Stimulated activated CD4-positive, alpha-beta T cell treated with anti-CD3 and anti-CD28 coated beads, Interleukin-12 subunit alpha, Interleukin-12 subunit beta, amount 100 ng/mL, for 24 hours (primary cell): ENCODE data around the gene AKAP13.
"Not testable (repeated sequence)": the region's sequence is repeated elsewhere in the genome, so short reads cannot be mapped to it uniquely, and the experiment has no call there.

Source experiments
- DNase-seq, 2 experiments: peaks; one replicate each; pipeline ENCODE4 v3.0.0-alpha.2; 2020; ENCODE audit warnings: low read depth in 2 of 2

The AKAP13 gene

GRCh38 chr15:85532689-85533088, 152.3 kb downstream of the AKAP13 start:
- DNase-seq: no peak

GRCh38 chr15:85534031-85534430, 153.6 kb downstream of the AKAP13 start:
- no peak for DNase-seq

DNA sequence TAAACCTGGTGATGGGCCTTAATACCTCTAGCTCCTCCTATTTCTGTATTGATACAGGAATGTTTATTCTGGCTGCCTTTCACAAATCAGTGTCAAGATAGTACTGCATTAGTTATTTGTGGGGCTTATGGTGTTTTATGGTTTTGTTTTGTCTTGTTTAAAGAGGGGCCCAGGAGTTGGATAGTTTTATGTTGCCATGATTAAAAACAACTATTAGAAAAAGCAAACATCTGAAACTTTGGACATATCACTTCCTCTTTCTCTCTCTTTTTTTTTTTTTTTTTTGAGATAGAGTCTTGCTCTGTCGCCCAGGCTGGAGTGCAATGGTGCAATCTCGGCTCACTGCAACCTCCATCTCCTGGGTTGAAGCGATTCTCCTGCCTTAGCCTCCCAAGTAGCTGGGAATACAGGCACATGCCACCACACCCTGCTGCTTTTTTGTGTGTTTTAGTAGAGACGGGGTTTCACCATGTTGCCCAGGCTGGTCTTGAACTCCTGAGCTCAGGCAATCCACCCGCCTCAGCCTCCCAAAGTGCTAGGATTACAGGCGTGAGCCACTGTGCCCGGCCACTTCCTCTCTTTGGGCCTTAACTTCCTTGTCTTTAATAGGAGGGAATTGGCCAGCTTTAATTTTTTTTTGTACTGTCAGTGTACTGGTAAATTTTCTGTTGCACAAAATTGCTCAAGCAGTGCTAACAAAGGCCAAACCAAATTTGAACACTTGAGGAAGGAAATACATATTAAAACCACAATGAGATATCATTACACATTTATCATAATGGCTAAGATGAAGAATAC, 155.3 kb downstream of the AKAP13 start:
- not testable (repeated sequence) for DNase-seq

DNA sequence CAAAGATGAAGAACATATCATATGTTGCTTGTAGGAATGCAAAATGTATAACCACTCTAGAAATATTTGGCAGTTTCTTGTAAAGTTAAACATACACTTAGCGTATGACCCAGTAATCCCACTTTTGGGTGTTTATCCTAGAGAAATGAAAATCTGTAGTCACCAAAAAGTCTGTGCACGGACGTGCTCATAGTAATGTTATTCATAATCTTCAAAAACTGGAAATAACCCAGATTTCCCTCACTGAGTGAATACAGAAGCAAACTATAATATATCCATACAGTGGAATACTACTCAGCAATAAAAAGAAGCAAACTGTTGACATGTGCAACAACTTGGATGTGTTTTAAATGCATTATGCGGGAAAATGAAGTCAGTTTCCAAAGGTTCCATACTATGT, 155.9 kb downstream of the AKAP13 start:
- no peak for DNase-seq

DNA sequence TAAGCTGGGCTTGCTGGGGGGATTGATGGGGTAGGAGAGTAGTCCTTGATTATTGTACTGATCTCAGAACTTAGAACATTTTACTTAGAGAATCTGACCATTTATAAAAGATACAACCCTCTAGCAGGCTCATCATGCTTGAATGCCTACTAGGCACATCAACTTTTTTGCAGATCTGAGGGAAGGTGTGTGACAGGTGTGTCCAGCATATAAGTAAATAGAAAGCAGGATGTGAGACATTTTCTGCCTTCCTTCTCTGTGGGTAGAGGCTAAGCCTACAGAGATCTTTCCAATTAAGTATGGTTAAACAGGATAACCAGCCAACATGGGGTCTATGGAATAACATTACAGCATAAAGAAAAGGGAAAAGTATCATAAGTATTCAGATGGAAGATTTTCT, 159.1 kb downstream of the AKAP13 start:
- no peak for DNase-seq

- no peak for DNase-seq
Observed at GRCh38 chr15:85540085-85540797, 159.8 kb downstream of the AKAP13 start.

- DNase-seq: peak in 1 of 2 experiments; percentile 3
Observed at GRCh38 chr15:85541744-85542143, 161.3 kb downstream of the AKAP13 start.

- DNase-seq: no peak
Observed at GRCh38 chr15:85542488-85542887, 162.1 kb downstream of the AKAP13 start.

- no peak for DNase-seq
Observed at GRCh38 chr15:85542895-85543331, 162.5 kb downstream of the AKAP13 start.

- DNase-seq: no peak
Observed at GRCh38 chr15:85543741-85544155, 163.3 kb downstream of the AKAP13 start.

- DNase-seq: no peak
Observed at GRCh38 chr15:85545185-85545584, 164.8 kb downstream of the AKAP13 start.

- no peak for DNase-seq
Observed at GRCh38 chr15:85545752-85546151, 165.3 kb downstream of the AKAP13 start.

DNA sequence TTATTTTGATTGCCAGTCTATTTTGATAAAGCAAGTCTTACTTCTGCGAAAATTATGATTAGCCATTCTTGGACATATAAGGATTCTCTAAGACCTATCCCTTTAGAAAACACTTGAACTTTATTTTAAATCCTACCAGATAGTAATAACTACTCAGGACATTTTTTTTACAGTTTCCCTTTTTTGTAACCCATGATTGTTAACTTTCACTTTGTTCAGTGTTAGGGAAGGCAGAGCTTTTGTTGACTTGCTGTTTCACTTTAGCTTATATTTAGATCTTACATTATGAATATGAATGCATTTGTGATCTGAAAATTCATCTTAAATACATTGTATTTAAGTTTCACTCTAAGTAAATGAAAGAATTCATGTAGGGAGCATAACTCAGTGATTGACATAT, 167.0 kb downstream of the AKAP13 start:
- DNase-seq: no peak

- DNase-seq: no peak
Observed at GRCh38 chr15:85550283-85550682, 169.9 kb downstream of the AKAP13 start.

DNA sequence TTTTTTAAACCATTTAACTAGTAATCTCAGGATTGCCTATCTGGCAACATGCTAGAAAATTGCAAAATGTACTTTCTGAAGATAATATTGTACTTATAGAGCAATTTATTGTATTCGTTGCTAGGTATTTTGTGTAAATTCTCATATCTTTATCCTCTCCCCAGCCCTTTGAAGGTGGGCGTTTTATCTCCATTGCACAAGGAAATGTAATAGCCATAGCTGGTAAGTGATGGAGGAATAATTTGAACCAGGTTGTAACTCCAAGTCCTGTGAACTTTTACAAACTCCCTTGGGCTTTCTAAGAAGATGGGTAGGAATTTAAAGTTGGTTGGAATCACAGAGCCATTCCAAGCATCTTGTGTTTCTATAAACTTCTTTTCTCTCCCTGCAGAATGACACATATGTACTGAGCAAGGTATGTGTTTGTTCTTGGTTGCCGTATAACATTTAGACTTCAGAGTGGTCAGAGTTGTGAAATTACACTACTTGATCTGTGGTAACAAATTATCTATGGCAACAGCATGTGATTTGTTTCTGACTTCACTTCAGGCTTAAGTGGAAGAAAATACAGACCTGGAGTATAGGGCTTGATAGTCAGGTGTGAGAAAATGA, 170.9 kb downstream of the AKAP13 start:
- no peak for DNase-seq

- no peak for DNase-seq
Observed at GRCh38 chr15:85554852-85555521, 174.6 kb downstream of the AKAP13 start.

GRCh38 chr15:85555875-85556617, 175.6 kb downstream of the AKAP13 start:
- no peak for DNase-seq

DNA sequence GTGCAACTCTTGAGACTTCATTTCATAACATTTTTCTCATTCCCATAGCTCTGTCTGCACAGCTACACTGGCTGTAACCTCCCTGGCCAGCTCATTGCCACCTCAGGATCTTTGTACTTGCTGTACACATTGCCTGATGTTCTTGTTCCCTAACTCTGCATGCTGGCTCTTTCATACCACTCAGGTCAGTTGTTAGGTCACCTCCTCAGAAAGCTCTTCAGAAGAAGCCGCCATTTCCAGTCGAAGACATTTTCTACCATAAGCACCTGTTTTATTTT, 176.2 kb downstream of the AKAP13 start:
- no peak for DNase-seq

GRCh38 chr15:85557385-85557784, 177.0 kb downstream of the AKAP13 start:
- DNase-seq: no peak

DNA sequence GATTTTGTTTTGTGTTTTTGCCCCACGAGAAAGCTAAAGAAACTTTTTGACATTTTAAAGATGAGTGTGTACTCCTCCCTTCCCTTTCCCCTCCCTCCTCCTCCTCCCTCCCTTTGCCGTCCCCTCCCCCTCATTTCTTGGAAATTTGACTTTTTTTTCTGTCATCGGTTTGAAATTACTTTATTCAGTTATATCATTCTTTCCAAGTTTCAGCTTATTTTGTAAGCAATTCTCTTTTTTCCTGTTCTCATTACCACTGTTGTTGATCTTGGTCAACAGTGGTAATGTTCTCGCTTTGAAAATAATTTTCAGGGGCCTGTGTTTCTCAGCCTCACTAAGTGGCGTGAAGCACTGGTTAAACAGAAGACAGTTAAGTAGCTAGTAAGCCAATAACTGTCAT, 178.4 kb downstream of the AKAP13 start:
- DNase-seq: no peak

- no peak for DNase-seq
Observed at GRCh38 chr15:85559530-85559929, 179.1 kb downstream of the AKAP13 start.

DNA sequence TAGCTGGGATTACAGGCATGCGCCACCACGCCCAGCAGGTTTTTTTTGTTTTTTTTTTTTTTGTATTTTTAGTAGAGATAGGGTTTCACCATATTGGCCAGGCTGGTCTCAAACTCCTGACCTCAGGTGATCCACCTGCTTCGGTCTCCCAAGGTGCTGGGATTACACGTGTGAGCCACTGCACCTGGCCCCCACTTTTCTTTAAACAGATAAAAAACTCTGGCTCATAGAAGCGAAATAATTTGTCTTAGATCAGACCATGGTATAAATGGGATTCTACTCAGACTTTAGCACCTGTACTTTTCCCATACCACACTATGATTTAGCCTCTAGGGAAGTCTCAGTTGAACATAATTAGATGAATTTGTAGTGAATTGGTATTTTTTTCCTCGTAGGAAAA, 182.4 kb downstream of the AKAP13 start:
- DNase-seq: no peak
